Left ventricle myocardium inferior (tissue), 1 donor: Measurements from ENCODE around the gene FAM110D. TPM values are rescaled to one million over a fixed set of nuclear protein-coding genes. Genes with fewer than 3 reads are reported as not detected.
A peak's percentile ranks its signal among the peaks of the same experiment; 100 is the strongest.

Experiments
- DNase-seq: peaks from one replicate; pipeline ENCODE4 v3.0.0-alpha.2; 2020
- H3K27ac ChIP-seq: fragments of 200-600 bp; replicated peaks from 2 replicates; pipeline ENCODE4 v1.8.0; 2021
- H3K27me3 ChIP-seq: fragments of 200-600 bp; 2 replicates; pipeline ENCODE4 v1.8.0; 2021; ENCODE audit warnings: low read depth
- H3K36me3 ChIP-seq: fragments of 200-600 bp; 2 replicates; pipeline ENCODE4 v1.8.0; 2021
- H3K4me1 ChIP-seq: fragments of 200-600 bp; 2 replicates; pipeline ENCODE4 v1.8.0; 2021
- H3K4me3 ChIP-seq: fragments of 200-600 bp; 2 replicates; pipeline ENCODE4 v1.8.0; 2021; ENCODE audit warnings: mild to moderate bottlenecking, moderate library complexity
- H3K9me3 ChIP-seq: fragments of 200-600 bp; replicated peaks from 2 replicates; pipeline ENCODE4 v1.8.0; 2021
- CTCF ChIP-seq: fragments of 200-600 bp; IDR thresholded peaks from 2 replicates; pipeline ENCODE4 v1.8.0; 2021; ENCODE audit warnings: antibody characterized with exemption, mild to moderate bottlenecking, borderline replicate concordance
- intact Hi-C: fragments of 100-400 bp; cut with micrococcal nuclease; formaldehyde crosslinking; loops from one replicate; pipeline ENCODE4 v1.11.0; 2022
- total RNA-seq: library from RNA; stranded (reverse); fragmentation: NEBNext Ultra II Directional; extraction: Animal tissue kit (Norgen Biotek cat#: 25700); gene quantifications from one replicate; pipeline ENCODE4 v1.2.1, GENCODE V29; 2021
- donor health status: DM: no; HTN: yes; CAD: no; lungs with severe emphysema.

FAM110D gene
- total RNA-seq, 1 donor from 2014 or later, result 3.1 TPM

DNA sequence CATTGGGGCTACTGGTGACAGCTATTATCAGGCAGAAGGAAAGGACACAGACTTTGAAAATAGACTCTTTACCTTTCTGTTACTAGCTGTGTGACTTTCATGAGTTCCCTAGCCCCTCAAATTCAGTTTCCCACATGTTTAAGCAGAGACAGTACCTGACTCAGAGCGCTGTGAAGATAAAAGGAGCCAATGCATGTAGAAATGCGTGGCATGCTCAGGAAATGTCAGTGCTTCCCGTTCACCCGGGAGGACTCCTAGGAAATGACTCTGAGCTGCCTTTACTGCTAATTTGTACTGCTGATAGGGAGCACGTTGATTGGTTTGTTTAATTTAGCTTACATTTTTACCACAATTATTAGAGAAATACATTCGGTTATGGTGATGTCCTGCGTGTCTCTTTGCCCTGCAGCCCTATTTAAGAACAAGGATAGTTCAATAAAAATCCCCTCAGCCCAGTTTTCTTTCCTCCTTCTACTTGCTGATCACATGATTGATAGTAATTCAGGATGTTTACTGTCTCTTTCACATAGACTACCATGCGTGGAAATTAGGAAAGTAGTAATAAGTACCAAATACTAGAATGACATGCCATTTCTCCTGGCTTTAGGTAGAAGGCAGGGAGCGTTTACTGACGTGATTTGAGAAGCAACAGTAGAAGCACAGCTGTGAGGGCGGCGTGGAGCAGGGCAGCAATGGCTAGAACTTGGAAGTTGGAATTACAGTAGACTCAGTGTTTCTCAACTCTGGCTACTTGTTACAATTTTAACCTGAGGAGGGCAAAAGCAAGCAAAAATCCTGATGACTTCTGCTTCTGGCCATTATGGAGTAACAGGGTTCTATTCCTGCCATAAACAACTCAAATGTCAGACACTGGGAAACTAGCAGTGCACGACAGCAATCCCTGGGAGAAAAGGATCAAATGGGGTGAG is 31.4 kb upstream of the FAM110D start:
- TF ChIP-seq CTCF, result no peak
- no peak for DNase-seq
- intact Hi-C loops, result no loop called here
- Histone ChIP-seq H3K27ac (peak overlapping the region; percentile 54), H3K27me3 (no peaks in the 10 kb centered on the region), H3K4me1 (peaks cover 48% of the 10 kb centered on the region), H3K36me3 (peaks cover 3% of the 10 kb centered on the region), H3K4me3 (peak overlapping the region; percentile 20), H3K9me3 (no peaks in the 10 kb centered on the region)

DNA sequence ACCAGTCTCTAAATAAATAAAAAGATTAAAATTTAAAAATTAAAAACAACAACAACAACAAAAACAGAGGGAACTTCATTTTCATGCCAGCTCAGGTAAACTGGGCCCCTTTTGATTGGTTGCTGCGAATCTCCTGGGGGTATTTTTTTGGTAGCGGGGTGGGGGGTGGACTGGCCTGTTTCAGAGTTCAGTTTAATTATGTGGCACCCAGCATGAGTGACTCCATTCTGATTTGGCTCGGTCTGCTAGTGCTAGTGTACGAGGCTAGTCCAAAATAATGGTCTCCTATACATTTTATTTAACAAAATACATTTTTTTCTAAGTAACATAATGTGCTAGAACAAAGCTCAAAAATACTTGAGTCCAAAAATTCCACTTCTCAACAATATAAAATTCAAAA is 29.1 kb upstream of the FAM110D start:
- TF ChIP-seq CTCF, result no peak
- H3K4me3 ChIP-seq, result no peak overlapping the region
- H3K27ac ChIP-seq, result no peak overlapping the region
- H3K36me3 ChIP-seq, result no peaks in the 10 kb centered on the region
- intact Hi-C loops, result no loop called here
- DNase-seq, result no peak
- no peaks in the 10 kb centered on the region for H3K9me3 ChIP-seq
- H3K27me3 ChIP-seq, result no peaks in the 10 kb centered on the region
- peaks cover 25% of the 10 kb centered on the region for H3K4me1 ChIP-seq

DNA sequence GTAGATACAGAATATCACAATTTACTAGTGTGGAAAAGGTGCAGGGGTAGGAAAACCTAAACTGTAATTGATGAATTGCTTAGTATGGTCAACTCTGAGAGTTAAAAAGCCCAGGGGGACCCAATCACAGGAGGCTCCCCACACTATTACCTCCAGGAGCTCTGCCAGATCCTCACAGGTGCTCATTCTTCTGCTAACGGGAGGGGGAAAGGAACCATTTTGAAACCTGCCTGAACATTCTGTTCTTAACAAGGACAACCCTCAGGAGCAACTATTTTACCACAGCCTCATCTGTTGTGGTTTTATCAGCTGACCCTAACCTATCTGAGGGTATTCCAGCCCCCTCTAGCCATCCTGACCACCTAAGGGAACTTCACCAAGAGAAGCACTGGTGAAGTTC is 28.2 kb upstream of the FAM110D start:
- intact Hi-C loops, result no loop called here
- DNase-seq, result no peak
- H3K27me3 ChIP-seq, result no peaks in the 10 kb centered on the region
- H3K9me3 ChIP-seq, result no peaks in the 10 kb centered on the region
- TF ChIP-seq CTCF, result no peak
- no peaks in the 10 kb centered on the region for H3K36me3 ChIP-seq
- no peak overlapping the region for H3K4me3 ChIP-seq
- peaks cover 22% of the 10 kb centered on the region for H3K4me1 ChIP-seq
- no peak overlapping the region for H3K27ac ChIP-seq

GRCh38 chr1:26132128-26132833 is 26.6 kb upstream of the FAM110D start:
- no peaks in the 10 kb centered on the region for H3K9me3 ChIP-seq
- H3K27me3 ChIP-seq, result no peaks in the 10 kb centered on the region
- TF ChIP-seq CTCF, result no peak
- no peak for DNase-seq
- H3K4me3 ChIP-seq, result no peak overlapping the region
- peaks cover 10% of the 10 kb centered on the region for H3K4me1 ChIP-seq
- intact Hi-C loops, result no loop called here
- no peak overlapping the region for H3K27ac ChIP-seq
- no peaks in the 10 kb centered on the region for H3K36me3 ChIP-seq

DNA sequence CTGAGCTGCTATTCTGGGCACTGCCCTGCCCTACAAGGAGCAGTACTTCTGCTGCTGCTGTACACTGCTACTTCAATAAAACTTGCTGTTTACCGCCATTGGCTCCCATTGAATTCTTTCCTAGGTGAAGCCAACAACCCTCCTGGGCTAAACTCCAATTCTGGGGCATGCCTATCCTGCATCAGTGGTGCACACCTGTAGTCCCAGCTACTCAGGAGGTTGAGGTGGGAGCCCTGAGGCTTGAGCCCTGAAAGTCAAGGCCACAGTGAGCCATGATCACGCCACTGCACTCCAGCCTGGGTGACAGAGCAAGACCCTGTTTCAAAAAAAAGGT is 26.1 kb upstream of the FAM110D start:
- H3K36me3 ChIP-seq, result no peaks in the 10 kb centered on the region
- peaks cover 4% of the 10 kb centered on the region for H3K4me1 ChIP-seq
- intact Hi-C loops, result no loop called here
- no peaks in the 10 kb centered on the region for H3K27me3 ChIP-seq
- TF ChIP-seq CTCF, result no peak
- no peak for DNase-seq
- no peak overlapping the region for H3K4me3 ChIP-seq
- no peaks in the 10 kb centered on the region for H3K9me3 ChIP-seq
- no peak overlapping the region for H3K27ac ChIP-seq
